ENCODE measurements around the gene MAML2. TPM values are rescaled to one million over a fixed set of nuclear protein-coding genes. Genes with fewer than 3 reads are reported as not detected.

MAML2 gene
- total and polyA plus RNA-seq, 2 experiments from 2014 or later: 1.1 to 8.2 TPM

DNA sequence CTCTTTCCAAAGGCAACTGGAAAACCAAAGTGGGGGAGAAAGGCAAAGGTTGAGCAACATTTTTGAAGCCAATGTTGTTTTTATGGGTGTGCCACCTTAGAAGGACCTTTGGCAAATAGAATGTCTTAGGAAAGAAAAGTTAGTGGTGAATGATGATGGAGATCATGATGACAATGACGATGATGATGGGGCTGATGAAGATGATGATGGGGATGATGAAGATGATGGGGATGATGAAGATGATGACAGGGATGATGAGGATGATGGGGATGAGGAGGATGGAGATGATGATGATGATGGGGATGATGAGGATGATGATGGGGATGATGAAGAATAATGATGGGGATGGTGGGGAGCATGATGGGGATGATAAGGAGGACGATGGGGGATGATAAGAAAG, 340.7 kb downstream of the MAML2 start:
- Histone ChIP-seq H3K27ac (no peak overlapping the region), H3K4me1 (ENCODE audit: low read depth) (peaks cover 6% of the 10 kb centered on the region), H3K27me3 (no peaks in the 10 kb centered on the region), H3K4me3 (no peak overlapping the region), H3K36me3 (no peaks in the 10 kb centered on the region), H3K9me3 (ENCODE audit: low read depth) (no peaks in the 10 kb centered on the region)
- TF ChIP-seq, protein P1, sequence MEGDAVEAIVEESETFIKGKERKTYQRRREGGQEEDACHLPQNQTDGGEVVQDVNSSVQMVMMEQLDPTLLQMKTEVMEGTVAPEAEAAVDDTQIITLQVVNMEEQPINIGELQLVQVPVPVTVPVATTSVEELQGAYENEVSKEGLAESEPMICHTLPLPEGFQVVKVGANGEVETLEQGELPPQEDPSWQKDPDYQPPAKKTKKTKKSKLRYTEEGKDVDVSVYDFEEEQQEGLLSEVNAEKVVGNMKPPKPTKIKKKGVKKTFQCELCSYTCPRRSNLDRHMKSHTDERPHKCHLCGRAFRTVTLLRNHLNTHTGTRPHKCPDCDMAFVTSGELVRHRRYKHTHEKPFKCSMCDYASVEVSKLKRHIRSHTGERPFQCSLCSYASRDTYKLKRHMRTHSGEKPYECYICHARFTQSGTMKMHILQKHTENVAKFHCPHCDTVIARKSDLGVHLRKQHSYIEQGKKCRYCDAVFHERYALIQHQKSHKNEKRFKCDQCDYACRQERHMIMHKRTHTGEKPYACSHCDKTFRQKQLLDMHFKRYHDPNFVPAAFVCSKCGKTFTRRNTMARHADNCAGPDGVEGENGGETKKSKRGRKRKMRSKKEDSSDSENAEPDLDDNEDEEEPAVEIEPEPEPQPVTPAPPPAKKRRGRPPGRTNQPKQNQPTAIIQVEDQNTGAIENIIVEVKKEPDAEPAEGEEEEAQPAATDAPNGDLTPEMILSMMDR (IDR thresholded peaks at IDR 0.05; ENCODE audit: low read depth, low read length): no peak
- no peak for DNase-seq (ENCODE audit: low read depth in 1 of 2, low spot score in 1 of 2)

DNA sequence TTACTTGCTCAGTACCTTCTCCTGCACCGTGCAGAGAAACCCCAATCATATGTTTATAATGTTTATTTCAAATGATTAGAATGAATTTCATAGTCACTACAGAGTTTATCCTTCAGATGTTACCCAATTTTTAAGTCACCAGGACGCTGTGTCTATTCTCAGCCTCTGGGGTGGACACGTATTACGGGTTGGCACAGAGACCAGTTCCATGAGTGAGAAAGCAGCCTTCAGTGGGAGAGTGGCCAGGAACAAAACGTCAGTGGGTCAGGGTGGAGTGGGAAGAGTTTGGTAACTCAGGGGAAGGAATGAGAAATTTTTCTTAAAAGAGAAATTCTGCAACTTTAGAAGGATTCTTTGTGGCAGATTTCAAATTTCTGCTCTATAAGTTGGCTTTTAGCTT, 342.0 kb downstream of the MAML2 start:
- peaks cover 6% of the 10 kb centered on the region for H3K4me1 ChIP-seq (ENCODE audit: low read depth)
- TF ChIP-seq, protein P1 (IDR thresholded peaks at IDR 0.05; ENCODE audit: low read depth, low read length): no peak
- no peaks in the 10 kb centered on the region for H3K9me3 ChIP-seq (ENCODE audit: low read depth)
- H3K36me3 ChIP-seq: no peaks in the 10 kb centered on the region
- peak in 1 of 2 donors; percentile 94 for DNase-seq (ENCODE audit: low read depth in 1 of 2, low spot score in 1 of 2)
- no peak overlapping the region for H3K4me3 ChIP-seq
- no peaks in the 10 kb centered on the region for H3K27me3 ChIP-seq
- no peak overlapping the region for H3K27ac ChIP-seq

DNA sequence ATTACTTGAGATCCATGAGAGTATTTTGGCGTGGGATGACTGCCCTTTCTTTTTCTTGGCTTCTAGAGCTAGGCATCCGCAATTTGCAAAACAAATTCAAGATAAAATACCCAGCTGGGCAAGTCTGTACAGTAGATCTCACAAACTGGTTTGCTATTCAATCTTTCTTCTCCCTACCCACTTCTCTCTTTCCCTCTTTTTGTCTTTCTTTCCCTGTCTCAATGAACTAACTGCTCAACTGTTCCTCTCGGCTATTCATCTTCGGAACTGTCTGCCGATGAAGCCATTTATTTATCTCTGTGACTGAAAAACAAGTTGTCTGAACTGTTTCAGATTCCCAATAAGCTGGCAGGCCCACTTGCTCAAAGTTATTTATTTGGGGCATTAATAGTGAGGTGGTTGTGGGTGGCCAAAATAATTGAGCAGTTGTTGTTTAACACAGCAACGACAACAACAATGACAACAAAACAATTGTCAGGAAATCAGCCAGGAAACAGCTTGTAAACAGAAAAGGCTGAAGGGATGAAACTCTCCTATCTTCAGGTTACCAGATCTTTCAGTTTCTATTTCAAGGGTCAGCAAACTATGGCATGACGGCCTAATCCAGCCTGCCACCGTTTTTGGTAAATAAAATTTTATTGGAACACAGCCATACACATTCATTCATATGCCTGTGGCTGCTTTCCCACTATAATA, 343.1 kb downstream of the MAML2 start:
- peak in 1 of 2 donors; percentile 29 for DNase-seq (ENCODE audit: low read depth in 1 of 2, low spot score in 1 of 2)
- Histone ChIP-seq H3K4me3 (no peak overlapping the region), H3K27ac (no peak overlapping the region), H3K4me1 (ENCODE audit: low read depth) (peaks cover 8% of the 10 kb centered on the region), H3K9me3 (ENCODE audit: low read depth) (no peaks in the 10 kb centered on the region), H3K36me3 (no peaks in the 10 kb centered on the region), H3K27me3 (no peaks in the 10 kb centered on the region)
- TF ChIP-seq, protein P1 (IDR thresholded peaks at IDR 0.05; ENCODE audit: low read depth, low read length): no peak

DNA sequence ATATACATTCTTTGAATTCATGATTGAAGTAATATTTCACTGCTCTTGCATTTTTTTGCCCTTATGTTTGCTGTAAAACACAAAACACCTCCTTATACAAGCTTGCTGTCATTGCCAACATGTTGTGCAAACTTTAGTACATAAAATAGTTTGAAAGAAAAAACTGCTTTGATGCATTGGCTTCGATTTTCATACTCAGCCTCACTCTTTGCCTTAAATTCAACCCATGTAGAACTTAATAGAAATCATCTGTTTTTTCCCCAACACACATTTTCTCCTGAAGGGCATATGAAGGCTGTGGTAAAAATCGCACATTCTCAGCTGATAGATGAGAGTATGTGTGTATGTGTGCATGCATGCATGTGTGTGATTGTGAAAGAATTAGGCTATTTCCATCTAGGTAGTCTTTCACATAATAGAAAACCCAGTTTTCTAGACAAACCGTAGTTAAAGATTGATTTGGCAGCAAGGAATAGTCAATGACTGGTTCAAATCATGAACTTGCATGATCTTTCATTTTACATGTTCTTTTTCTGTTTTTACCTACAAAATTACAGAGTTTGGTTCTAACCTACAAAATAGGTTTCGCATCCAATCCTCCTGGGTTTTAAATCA, 346.3 kb downstream of the MAML2 start:
- H3K4me1 ChIP-seq (ENCODE audit: low read depth): peaks cover 18% of the 10 kb centered on the region
- H3K36me3 ChIP-seq: no peaks in the 10 kb centered on the region
- no peak overlapping the region for H3K27ac ChIP-seq
- H3K4me3 ChIP-seq: no peak overlapping the region
- H3K27me3 ChIP-seq: no peaks in the 10 kb centered on the region
- H3K9me3 ChIP-seq (ENCODE audit: low read depth): no peaks in the 10 kb centered on the region
- DNase-seq (ENCODE audit: low read depth in 1 of 2, low spot score in 1 of 2): no peak
- TF ChIP-seq, protein P1 (IDR thresholded peaks at IDR 0.05; ENCODE audit: low read depth, low read length): no peak

GRCh38 chr11:95994329-95994728, 348.7 kb downstream of the MAML2 start:
- Histone ChIP-seq H3K9me3 (ENCODE audit: low read depth) (no peaks in the 10 kb centered on the region), H3K36me3 (no peaks in the 10 kb centered on the region), H3K4me1 (ENCODE audit: low read depth) (peaks cover 18% of the 10 kb centered on the region), H3K4me3 (no peak overlapping the region), H3K27me3 (no peaks in the 10 kb centered on the region), H3K27ac (no peak overlapping the region)
- TF ChIP-seq, protein P1 (IDR thresholded peaks at IDR 0.05; ENCODE audit: low read depth, low read length): no peak
- DNase-seq (ENCODE audit: low read depth in 1 of 2, low spot score in 1 of 2): peak in 1 of 2 donors; percentile 15
